Fibroblast of peridontal ligament (primary cell): ENCODE data around the gene RAB4A.
A peak's percentile ranks its signal among the peaks of the same experiment; 100 is the strongest.

ENCODE experiments used
- DNase-seq: peaks from one replicate; pipeline ENCODE4 v3.0.0-alpha.2; 2010; ENCODE audit errors: extremely low read depth

RAB4A gene, protein sequence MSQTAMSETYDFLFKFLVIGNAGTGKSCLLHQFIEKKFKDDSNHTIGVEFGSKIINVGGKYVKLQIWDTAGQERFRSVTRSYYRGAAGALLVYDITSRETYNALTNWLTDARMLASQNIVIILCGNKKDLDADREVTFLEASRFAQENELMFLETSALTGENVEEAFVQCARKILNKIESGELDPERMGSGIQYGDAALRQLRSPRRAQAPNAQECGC

DNA sequence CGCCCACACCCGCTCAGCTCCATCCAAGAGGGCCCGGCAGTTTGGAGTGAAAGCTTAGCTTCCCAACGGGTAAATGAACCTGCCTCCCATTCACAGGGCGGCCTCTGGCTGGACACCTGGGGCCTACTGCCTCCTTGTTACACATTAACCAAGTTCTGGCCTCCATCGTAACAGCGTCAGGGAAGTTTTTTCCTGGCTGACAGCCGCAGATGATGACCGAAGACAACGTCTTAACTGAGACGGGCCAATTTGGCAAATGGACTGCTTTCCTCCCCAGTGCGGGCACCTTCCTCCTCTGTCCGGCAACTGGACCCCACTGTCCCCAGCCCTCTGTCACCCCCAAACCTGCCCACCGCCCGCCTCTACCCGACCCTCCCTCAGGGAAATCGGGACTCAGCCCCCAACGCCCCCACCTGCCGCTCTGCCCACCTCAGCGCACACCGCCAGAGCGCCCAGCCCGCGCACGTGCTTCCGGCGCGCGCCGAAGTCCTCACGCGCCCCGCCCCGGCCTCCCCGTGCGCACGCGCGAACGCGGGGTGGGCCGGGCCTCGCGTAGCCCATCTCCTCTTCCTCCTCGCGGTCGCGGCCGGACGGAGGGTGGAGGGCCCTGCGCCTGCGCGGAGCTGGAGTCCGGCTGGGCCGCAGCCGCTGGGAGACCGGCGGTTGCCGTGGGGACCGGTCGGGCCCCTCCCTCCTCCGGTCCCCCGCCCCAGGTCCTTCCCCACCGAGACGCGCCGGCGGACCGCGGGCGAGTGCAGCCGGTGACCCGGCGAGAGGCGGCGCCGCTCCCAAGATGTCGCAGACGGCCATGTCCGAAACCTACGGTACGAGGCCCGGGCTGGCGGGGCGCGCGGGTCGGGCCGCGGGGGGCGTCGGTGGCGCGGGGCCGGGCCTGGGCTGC lies at the start of gene RAB4A:
Gene RAB4A (plus strand): TSS at position 565 of the 901 bp plus-strand sequence. CDS start 229 bp downstream, at position 794.
- peak; percentile 77 for DNase-seq

DNA sequence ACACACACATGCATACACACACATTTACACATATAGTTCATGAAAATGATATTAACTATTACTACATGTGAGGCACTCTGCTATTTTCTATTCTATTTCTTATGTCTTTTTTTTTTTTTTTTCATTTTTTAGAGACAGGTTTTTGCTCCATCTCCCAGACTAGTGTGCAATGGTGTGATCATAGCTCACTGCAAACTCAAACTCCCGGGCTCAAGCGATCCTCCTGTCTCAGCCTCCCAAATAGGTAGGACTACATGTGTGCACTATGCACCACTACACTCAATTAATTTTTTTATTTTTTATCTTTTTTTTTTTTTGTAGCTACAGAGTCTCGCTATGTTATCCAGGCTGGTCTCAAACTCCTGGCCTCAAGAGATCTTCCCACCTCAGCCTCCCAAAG lies 48.8 kb upstream of the RAB4A start:
- no peak for DNase-seq

DNA sequence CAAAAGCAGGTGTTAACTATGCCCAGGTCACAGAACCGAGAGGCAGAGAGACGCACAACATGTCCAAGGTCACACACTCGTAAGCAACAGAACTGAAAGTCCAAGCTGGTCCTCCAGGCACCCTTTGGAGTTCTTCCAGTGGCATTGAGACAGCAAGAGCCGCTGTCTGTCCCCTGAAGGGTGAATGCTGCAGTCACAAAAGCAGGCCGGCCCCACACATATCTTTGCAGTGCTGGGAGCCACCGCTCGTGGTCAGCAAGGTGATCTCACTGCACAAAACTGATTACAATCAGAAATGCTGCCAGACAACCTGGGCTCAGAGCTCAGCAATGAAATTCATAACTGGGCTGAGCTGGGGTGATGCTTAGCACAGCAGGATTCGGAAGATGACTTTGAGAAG lies 47.4 kb upstream of the RAB4A start:
- DNase-seq = no peak

DNA sequence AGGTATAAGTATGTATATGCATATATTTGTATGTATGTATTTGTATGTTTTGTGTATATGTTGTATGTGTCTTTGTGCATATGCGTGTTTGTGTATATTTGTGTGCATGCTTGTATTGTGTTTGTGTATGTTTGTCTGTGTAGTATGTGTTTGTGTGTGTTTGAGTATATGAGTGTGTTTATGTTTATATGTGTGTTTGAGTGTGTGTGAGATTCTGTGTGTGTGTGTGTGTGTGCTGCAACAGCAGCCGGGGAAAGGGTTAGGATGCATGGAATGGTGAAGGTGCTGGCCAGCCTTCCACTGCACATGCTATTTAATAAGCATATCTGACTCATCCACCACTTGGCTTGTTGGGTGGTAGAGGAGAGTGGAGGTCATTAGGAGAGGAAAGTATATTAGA lies 46.6 kb upstream of the RAB4A start:
- no peak for DNase-seq

DNA sequence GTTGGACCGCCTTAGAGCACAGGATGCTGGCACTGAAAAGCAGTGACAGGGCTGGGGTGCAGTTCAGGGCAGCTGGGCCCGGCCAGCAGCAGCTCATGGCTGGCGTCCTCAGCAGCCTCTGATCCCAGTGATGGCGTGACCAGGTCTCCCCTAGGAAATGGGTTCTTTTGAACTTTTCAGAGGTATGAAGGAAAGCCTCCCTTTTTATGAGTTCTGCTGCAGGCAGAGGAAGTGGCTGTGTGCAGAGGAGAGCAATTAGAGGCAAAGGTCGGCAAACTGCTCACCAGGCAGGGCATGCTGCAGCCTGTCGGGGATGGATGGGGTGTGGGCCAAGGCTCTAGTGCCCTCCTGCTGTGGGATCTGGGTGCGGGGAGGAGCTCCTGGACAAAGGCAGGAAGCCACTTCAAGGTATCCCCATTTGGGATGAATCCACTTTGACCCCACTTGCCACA lies 45.6 kb upstream of the RAB4A start:
- no peak for DNase-seq

DNA sequence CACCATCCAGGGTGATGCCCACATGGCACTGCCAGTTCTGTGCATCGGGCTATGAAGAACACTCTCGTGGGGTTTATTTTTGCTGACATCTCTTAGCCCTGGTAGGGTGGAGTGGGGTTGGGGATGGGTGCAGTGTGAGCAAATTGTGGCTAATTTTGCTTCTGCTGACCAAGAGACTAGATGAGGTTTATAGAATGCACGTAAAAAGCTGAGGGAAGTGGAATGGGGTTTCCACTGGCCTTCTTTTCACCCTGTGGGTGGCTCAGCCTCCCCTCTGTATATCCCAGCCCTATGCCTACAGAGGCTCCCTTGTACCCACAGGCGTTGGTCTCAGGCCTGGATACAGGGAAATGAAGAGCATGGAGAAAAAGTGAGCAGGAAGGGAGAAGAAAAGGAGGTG lies 44.1 kb upstream of the RAB4A start:
- no peak for DNase-seq

DNA sequence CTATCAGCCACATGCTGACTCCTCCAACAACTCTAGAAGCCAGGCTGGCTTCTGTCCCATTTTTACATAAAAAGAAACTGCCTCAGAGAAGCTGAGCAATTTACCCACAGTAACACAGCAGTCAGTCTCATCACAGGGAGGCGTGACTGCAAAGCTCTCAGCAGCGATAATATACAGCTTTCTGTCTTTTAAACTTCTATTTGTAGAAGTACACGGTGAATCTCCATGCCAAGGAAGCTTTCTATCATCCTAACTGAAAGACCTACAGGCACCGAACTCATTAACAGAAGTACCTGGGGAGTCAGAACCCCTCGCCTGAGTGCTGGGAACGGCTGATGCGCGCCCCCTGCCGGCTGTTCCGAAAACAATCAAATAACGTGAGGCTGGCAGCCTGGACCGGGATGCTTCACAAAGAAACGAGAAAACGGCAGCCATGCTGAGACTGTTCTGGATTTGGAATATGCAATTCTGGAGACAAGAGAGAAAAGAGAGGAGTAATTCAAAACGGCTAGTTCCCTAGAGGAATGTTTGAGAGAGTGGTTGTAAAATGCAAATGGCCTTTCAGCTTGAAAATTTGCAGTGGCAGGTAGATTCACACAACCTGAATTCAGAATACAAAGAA lies 43.5 kb upstream of the RAB4A start:
- DNase-seq = peak; percentile 53

DNA sequence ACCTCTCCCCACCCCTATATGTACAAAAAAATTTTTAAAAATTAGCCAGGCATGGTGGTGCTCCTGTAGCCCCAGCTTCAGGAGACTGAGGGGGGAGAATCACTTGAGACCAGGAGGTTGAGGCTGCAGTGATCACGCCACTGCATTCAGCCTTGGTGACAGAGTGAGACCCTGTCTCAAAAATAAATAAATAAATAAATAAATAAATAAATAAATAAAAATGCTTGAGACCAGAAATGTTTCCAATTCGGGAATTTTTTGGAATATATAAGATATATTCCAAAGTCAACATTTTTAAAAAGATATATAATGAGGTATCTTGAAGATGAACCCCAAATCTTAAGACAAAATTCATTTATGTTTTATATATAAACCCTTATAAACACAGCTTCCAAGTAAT lies 42.4 kb upstream of the RAB4A start:
- DNase-seq = no peak

DNA sequence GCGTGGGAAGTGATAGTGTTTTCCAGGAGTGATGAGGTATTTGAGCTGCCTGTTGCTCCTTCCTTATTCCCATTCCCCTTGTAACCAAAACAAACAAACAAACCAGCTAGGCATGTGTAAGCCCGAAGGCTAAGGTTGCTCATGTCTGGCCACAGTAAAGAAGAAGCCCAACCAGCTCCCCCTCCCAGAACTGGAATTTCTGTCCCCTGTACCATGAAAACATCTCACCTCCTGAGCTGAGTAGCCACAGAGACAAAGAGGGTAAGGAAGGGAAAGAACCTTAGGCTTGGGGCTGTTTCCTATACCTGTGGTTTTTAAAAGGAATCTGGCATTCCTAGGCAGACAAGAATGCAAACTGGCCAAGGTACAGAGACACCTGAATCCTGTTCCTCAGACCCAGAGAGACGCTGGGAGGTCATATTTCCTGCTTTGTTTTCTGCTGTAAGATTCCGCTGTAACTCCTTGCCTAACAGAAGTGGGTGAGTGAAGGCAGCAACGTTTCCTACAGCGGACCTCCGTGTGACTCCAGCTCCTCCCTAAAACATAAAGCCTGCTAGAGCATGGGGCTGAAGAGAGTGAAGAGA lies 41.7 kb upstream of the RAB4A start:
- DNase-seq = no peak

DNA sequence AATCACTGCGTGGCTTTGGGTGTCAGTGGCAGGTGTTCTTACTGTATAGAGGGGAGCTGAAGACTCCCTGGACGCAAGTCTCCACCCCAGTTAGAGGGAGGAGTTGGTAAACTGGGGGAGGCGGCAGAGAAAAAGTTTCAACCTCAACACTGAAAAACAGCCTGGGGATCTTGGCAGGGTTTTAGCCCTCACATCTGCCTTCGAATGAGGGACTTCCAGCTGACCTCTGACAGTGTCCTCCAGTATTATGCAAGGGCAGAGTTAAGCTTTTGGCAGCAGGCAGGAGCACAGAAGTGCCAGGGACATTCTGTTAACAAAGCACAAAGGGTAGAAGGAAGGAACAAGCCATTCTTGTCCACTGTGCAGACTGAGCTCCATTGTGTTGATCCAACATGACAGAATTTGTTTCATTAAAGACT lies 41.2 kb upstream of the RAB4A start:
- DNase-seq = no peak

DNA sequence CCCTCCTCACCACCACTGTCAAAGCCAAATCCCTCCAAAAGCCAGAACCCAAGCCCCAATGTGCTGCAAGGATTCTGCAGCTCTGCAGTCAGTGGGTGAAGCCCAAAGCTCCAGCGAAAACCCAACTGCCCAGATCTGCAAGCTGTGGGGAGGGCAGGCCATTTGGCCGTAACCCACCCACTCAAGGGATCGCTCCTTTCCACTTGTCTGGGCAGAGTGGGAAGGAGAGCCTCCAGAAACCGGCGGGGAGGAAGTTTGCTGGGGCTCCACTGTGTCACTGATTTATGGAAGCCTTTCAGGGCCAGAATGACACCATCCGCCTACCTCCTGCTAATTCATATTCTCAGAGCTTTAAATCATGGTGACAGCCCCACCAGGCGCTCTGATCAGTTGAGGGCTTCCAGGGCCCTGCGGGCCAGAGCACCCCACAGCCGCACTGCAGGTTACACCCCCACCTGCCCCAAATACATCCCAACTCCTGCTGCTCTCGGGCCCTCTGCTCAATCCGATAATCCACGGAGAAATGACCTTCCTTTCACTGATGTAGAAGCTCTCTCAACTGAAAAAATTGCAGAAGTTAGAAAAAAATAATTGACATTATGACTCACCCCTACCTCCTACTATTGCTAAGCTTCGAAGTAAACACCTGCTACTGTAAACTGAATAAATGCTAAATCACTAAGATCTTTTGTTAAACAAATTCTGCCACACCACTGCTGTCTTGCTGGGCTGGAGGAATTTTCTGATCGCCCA lies 40.6 kb upstream of the RAB4A start:
- DNase-seq = no peak

DNA sequence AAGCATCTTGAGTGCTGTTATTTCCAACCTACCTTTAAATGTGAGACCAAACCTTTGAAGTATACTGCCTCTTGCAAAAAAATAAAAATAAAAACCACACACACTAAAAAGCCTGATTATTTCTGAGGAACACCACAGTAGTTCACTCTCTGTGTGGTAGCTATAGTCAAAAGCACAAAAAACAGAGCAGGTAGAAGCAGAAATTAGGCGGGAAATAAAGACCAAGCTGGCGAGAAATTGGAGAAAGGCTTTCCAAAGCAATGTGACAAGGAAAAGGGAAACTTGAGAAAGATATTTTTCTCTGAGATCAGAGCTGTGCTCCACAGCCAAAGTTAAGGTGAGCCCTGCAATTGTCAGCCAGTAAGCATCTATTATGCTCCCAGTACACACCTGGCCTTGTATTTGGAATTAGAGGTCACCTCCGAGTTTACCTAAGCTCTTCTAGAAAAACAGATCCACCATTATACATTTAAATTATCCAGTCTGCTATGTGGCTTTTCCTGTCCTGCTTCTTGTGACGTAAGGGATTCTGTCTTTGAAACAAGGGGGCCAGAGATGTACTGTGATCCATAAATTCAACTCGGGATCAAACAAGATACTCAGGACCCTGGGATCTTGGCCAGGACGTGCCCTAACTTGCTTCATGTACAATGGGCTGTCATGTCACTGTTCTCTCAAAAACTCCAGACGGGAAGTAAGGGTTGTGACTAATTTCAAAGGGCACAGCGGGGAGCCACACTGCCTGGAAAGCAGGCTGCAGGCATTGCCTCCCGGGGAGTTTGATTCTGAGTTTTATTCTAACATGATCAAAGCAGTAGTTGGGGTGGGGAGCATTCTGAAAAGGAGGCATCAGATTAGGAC lies 39.8 kb upstream of the RAB4A start:
- no peak for DNase-seq

DNA sequence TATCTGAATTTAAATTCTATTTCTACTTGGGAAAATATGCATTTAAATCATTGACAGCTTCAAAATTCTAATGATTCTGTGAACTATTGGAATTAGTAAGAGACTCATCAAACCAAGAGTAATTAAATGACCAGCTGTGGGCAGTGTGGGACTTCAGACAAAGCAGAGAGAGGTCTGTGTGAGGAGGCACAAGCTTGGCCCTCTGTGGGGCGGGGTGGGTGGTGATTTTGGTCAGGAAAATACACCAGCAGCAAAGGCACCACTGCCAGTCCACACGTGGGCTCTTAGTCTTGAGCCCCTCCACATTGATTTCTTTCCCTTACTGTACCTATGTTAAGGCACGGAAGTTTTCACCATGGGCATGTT lies 39.2 kb upstream of the RAB4A start:
- DNase-seq = no peak

DNA sequence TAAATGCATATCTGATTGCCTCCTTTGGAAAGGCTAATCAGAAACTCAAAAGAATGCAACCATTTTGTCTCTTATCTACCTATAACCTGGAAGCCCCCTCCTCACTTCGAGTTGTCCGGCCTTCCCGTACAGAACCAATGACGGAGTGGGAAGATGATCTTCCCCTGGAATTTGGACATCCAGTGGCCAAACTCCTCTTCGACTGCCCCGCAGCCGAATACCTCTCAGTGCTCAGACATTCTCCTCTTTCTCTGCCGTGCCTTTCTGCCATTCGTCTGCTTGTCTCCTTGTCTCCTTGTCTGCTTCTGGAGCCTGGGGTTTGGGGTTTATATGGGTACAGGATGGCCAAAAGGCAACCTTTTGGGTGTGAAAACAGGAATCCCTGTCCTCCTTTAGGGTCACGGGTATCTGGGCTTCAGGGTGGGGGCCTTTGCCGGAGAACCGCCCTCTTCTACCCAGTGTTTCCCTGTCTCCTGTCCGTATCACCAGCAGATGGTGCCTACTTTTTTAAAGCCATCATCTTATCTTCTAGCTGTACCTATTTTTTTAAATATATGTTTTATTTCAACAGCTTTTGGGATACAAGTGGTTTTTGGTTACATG lies 35.9 kb upstream of the RAB4A start:
- no peak for DNase-seq

DNA sequence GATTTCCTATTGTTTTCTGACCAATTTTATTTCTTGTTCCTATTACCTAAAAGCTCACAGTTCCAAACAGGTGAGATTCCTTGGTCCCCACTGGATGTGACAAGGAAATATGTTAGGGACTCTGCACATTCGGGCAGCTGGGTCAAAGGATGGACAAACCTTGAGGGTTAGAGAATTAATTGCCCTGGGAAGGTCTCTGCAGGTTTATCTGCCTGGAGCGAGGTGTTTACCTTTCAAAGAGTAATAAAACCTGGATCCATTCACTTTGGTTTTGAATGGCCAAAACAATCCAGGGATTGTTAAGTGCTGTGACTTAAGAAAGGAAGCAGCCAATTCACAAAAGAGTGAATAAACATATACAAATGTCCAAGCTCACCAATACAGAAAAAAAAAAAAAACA lies 33.6 kb upstream of the RAB4A start:
- DNase-seq = no peak

DNA sequence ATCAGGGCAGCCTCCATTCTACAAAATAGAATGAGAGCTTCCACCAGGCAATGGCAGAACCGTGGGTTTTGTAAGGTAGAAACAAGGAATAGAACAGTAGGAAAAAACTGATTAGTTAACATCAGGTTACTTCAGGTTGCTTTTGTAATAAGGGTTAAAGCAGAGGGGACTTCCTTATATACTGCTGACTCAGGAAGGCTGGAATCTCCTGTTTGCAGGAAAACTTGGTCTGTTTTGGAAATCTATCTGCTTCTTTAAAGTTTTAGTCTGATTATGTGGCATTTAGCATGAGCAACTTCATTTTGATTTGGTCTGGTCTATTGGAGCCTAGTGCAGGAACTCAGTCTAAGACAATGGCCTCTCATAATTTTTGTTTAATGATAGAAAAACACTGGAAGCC lies 32.7 kb upstream of the RAB4A start:
- no peak for DNase-seq

DNA sequence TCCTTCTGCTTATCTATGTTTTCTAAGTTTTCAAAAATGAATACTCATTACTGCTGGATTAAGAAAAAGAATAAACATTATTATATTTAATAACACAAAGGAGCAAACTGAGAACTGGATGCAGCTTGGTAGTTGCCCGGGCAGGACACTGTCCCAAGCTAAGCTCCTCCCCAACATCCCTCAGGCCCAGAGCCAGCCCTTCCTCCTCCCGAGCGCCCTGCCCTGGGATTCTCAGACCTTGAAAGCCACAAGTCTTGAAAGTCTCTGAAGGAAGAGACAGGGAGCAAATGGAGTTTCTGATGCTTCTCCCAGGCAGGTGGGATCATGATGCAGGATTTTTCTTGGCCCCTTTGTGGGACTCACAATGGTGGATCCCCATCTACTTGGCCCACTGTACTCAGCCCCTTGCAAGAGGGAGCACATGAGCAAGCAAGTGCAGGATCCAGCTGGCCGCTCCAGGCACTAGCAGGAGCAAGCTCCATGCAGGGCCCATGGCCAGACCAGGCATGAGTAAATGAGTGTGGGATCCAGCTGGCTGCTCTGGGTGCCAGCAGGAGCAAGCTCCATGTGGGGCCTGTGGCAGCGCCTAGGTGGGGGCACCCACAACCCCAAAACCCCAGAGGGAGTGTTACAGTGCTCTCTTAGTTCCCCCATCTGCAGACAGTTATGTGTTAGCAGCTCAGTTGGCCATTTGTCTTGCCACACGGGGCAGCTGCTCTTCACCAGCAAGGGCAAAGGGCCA lies 32.1 kb upstream of the RAB4A start:
- peak; percentile 28 for DNase-seq

DNA sequence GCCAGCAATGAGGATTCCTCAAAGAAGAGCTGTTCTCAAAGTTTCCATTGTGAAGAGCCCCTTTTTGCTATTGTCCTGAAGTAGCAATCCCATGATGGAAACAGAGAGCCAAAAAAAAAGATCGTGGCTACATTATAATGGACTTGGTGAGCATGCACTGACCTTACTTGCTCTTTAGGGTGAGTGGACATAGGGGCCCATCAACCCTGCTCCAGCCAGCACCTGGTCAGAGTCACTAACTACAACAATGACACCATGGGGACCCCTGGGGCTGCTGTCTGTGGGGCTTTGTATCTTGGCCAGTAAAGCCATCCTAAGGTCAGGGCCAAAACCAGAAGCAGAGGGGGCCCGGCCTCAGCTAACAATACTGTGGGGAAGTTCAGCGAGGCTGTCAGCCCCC lies 30.4 kb upstream of the RAB4A start:
- DNase-seq = no peak

DNA sequence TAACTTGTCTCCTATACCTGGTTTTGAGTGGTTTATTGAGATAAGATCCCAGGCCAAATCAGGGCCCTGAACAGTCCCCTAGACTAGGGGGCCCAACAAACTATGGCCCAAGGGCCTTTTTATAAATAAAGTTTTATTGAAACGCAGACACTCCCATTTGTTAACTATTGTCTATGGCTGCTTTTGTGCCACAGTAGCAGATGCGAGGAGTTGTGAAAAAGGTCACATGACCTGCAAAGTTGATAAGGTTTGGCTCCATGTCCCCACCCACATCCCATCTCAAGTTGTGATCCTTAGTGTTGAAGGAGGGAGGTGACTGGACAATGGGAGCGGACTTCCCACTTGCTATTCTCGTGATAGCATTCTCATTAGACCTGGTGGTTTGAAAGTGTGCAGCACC lies 29.5 kb upstream of the RAB4A start:
- no peak for DNase-seq

DNA sequence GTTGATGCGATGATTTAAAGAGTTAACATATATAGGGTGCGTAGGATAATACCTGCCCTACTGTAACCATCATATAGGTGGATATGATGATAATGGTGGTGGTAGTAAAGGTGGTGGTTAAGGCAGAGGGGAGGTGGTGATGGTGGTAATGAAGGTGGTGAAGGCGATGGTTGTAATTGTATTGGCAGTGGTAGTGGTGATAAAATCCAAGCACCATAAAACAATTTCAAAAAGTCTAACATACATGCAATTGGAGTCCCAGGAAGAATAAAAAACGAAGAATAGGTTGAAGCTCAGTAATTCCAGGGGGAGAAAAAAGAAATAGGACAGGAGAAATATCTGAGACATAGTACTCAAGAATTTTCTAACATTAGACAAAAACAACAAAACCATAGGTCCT lies 27.3 kb upstream of the RAB4A start:
- DNase-seq = no peak
